ENCODE data around the gene MGAM2. TPM values are rescaled to one million over a fixed set of nuclear protein-coding genes. Genes with fewer than 3 reads are reported as not detected.

The MGAM2 gene
- total and polyA plus RNA-seq, 4 donors: 0.09 to 0.59 (median 0.11) TPM

DNA sequence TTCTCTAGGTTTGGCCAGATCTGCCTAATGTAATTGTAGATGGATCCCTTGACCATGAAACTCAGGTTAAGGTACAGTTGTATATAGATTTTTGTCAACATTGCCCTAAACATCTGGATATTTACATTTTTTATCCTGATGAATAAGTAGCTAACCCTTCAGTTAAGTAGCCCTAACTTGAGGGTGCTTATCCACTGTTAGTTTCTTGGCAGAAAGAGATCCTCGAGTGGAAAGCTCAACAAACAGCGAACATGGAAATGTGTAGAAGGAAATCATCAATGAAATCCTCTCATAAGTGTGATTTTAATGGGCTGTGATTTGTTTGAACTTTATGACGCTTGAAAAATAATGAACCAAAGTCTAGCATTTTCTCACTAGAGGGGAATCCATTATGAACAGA, 73.6 kb downstream of the MGAM2 start:
- no peak for DNase-seq (ENCODE audit: low spot score)
- Histone ChIP-seq H3K9ac (ENCODE audit: low read depth in 1 of 2, low read length in 2 of 2) (no peak overlapping the region), H3K4me3 (ENCODE audit: low read depth in 1 of 3, low read length in 3 of 3) (no peak overlapping the region), H3K9me3 (ENCODE audit: control insufficient read depth in 4 of 4, low read length in 3 of 4) (no peaks in the 10 kb centered on the region), H3K27ac (ENCODE audit: low read depth in 1 of 2, low read length in 2 of 2) (no peak overlapping the region), H3K4me1 (ENCODE audit: control insufficient read depth in 4 of 4, insufficient read depth in 4 of 4, low read length in 3 of 4) (no peaks in the 10 kb centered on the region), H3K36me3 (ENCODE audit: control insufficient read depth in 4 of 4, insufficient read depth in 3 of 4, low read depth in 1 of 4, low read length in 3 of 4) (no peaks in the 10 kb centered on the region), H3K27me3 (ENCODE audit: control insufficient read depth in 4 of 4, insufficient read depth in 4 of 4, low read length in 3 of 4) (no peaks in the 10 kb centered on the region)
- TF ChIP-seq GABPA (IDR thresholded peaks at IDR 0.05 in 1 of 2, conservative IDR thresholded peaks at IDR 0.05 in 1 of 2) (no peak), SP1 (IDR thresholded peaks at IDR 0.05) (no peak), YY1 (IDR thresholded peaks at IDR 0.05) (no peak)
- TF ChIP-seq, protein P1, sequence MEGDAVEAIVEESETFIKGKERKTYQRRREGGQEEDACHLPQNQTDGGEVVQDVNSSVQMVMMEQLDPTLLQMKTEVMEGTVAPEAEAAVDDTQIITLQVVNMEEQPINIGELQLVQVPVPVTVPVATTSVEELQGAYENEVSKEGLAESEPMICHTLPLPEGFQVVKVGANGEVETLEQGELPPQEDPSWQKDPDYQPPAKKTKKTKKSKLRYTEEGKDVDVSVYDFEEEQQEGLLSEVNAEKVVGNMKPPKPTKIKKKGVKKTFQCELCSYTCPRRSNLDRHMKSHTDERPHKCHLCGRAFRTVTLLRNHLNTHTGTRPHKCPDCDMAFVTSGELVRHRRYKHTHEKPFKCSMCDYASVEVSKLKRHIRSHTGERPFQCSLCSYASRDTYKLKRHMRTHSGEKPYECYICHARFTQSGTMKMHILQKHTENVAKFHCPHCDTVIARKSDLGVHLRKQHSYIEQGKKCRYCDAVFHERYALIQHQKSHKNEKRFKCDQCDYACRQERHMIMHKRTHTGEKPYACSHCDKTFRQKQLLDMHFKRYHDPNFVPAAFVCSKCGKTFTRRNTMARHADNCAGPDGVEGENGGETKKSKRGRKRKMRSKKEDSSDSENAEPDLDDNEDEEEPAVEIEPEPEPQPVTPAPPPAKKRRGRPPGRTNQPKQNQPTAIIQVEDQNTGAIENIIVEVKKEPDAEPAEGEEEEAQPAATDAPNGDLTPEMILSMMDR (IDR thresholded peaks at IDR 0.05; ENCODE audit: low read depth, low read length, missing input control): no peak
- 75% methylated on average over 3 of the region's 3 CpGs for WGBS

DNA sequence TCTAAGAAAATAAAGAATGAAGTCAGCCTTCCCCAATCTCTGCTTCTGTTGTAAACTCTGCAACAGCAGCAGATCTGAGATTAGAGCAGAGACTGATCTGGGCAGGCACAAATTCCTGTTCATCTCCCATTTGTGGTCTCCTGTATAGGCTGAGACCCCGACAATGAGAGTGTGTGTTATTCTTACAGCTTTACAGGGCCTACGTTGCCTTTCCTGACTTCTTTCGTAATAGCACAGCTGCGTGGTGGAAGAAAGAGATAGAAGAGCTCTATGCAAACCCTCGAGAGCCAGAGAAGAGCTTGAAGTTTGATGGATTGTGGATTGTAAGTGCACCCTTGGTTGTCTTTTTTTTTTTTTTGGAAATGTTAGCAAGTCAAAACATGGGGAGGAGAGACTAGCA, 74.3 kb downstream of the MGAM2 start:
- no peaks in the 10 kb centered on the region for H3K4me1 ChIP-seq (ENCODE audit: control insufficient read depth in 4 of 4, insufficient read depth in 4 of 4, low read length in 3 of 4)
- no peaks in the 10 kb centered on the region for H3K36me3 ChIP-seq (ENCODE audit: control insufficient read depth in 4 of 4, insufficient read depth in 3 of 4, low read depth in 1 of 4, low read length in 3 of 4)
- no peak overlapping the region for H3K27ac ChIP-seq (ENCODE audit: low read depth in 1 of 2, low read length in 2 of 2)
- 62% methylated on average over 5 of the region's 5 CpGs for WGBS
- H3K4me3 ChIP-seq (ENCODE audit: low read depth in 1 of 3, low read length in 3 of 3): no peak overlapping the region
- TF ChIP-seq, protein P2, sequence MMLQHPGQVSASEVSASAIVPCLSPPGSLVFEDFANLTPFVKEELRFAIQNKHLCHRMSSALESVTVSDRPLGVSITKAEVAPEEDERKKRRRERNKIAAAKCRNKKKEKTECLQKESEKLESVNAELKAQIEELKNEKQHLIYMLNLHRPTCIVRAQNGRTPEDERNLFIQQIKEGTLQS (IDR thresholded peaks at IDR 0.05): no peak
- TF ChIP-seq, protein P1 (IDR thresholded peaks at IDR 0.05; ENCODE audit: low read depth, low read length, missing input control): no peak
- no peak for TF ChIP-seq GABPA (IDR thresholded peaks at IDR 0.05 in 1 of 2, conservative IDR thresholded peaks at IDR 0.05 in 1 of 2)
- TF ChIP-seq YY1 (IDR thresholded peaks at IDR 0.05): no peak
- TF ChIP-seq, protein P3, sequence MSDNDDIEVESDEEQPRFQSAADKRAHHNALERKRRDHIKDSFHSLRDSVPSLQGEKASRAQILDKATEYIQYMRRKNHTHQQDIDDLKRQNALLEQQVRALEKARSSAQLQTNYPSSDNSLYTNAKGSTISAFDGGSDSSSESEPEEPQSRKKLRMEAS (IDR thresholded peaks at IDR 0.05): no peak
- TF ChIP-seq, protein P4, sequence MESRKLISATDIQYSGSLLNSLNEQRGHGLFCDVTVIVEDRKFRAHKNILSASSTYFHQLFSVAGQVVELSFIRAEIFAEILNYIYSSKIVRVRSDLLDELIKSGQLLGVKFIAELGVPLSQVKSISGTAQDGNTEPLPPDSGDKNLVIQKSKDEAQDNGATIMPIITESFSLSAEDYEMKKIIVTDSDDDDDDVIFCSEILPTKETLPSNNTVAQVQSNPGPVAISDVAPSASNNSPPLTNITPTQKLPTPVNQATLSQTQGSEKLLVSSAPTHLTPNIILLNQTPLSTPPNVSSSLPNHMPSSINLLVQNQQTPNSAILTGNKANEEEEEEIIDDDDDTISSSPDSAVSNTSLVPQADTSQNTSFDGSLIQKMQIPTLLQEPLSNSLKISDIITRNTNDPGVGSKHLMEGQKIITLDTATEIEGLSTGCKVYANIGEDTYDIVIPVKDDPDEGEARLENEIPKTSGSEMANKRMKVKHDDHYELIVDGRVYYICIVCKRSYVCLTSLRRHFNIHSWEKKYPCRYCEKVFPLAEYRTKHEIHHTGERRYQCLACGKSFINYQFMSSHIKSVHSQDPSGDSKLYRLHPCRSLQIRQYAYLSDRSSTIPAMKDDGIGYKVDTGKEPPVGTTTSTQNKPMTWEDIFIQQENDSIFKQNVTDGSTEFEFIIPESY (IDR thresholded peaks at IDR 0.05): no peak
- TF ChIP-seq EGR1 (IDR thresholded peaks at IDR 0.05; ENCODE audit: low read depth in 2 of 2): no peak
- TF ChIP-seq, protein P5, sequence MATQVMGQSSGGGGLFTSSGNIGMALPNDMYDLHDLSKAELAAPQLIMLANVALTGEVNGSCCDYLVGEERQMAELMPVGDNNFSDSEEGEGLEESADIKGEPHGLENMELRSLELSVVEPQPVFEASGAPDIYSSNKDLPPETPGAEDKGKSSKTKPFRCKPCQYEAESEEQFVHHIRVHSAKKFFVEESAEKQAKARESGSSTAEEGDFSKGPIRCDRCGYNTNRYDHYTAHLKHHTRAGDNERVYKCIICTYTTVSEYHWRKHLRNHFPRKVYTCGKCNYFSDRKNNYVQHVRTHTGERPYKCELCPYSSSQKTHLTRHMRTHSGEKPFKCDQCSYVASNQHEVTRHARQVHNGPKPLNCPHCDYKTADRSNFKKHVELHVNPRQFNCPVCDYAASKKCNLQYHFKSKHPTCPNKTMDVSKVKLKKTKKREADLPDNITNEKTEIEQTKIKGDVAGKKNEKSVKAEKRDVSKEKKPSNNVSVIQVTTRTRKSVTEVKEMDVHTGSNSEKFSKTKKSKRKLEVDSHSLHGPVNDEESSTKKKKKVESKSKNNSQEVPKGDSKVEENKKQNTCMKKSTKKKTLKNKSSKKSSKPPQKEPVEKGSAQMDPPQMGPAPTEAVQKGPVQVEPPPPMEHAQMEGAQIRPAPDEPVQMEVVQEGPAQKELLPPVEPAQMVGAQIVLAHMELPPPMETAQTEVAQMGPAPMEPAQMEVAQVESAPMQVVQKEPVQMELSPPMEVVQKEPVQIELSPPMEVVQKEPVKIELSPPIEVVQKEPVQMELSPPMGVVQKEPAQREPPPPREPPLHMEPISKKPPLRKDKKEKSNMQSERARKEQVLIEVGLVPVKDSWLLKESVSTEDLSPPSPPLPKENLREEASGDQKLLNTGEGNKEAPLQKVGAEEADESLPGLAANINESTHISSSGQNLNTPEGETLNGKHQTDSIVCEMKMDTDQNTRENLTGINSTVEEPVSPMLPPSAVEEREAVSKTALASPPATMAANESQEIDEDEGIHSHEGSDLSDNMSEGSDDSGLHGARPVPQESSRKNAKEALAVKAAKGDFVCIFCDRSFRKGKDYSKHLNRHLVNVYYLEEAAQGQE (IDR thresholded peaks at IDR 0.05): no peak
- no peak for TF ChIP-seq NR2F2 (IDR thresholded peaks at IDR 0.05)
- no peak for TF ChIP-seq FOXA1 (IDR thresholded peaks at IDR 0.05)
- no peak for TF ChIP-seq HNF4G (IDR thresholded peaks at IDR 0.05)
- TF ChIP-seq JUND (IDR thresholded peaks at IDR 0.05): no peak
- no peak for TF ChIP-seq TAF1 (conservative IDR thresholded peaks at IDR 0.05)
- no peak for TF ChIP-seq RXRA (IDR thresholded peaks at IDR 0.05)
- no peak for DNase-seq (ENCODE audit: low spot score)
- H3K9me3 ChIP-seq (ENCODE audit: control insufficient read depth in 4 of 4, low read length in 3 of 4): no peaks in the 10 kb centered on the region
- H3K27me3 ChIP-seq (ENCODE audit: control insufficient read depth in 4 of 4, insufficient read depth in 4 of 4, low read length in 3 of 4): no peaks in the 10 kb centered on the region
- no peak overlapping the region for H3K9ac ChIP-seq (ENCODE audit: low read depth in 1 of 2, low read length in 2 of 2)

Data from liver (tissue), 9 donors.